NT2/D1 (cell line): ENCODE data around the gene FGD5.
A peak's percentile ranks its signal among the peaks of the same experiment; 100 is the strongest.

ENCODE experiments used
- DNase-seq: peaks from one replicate; pipeline ENCODE4 v3.0.0-alpha.2; 2011; ENCODE audit warnings: low read depth, low spot score
- H3K27me3 ChIP-seq: 2 replicates; pipeline ENCODE4 v1.6.0; 2011; ENCODE audit warnings: mild to moderate bottlenecking; ENCODE audit not compliant: insufficient read length, insufficient read depth
- H3K36me3 ChIP-seq: 2 replicates; pipeline ENCODE4 v1.6.1; 2011; ENCODE audit warnings: mild to moderate bottlenecking, low read length, mixed read lengths; ENCODE audit not compliant: insufficient read depth, insufficient read length
- H3K4me1 ChIP-seq: 2 replicates; pipeline ENCODE4 v1.5.1; 2011; ENCODE audit not compliant: insufficient read depth, insufficient read length
- H3K4me3 ChIP-seq: 2 replicates; pipeline ENCODE4 v1.5.1; 2011; ENCODE audit warnings: low read depth; ENCODE audit not compliant: insufficient read length
- H3K9ac ChIP-seq: 2 replicates; pipeline ENCODE4 v1.6.0; 2011; ENCODE audit warnings: low read depth; ENCODE audit not compliant: insufficient read length
- H3K9me3 ChIP-seq: 2 replicates; pipeline ENCODE4 v1.5.1; 2011; ENCODE audit warnings: mild to moderate bottlenecking, low read length; ENCODE audit not compliant: insufficient read depth
- SUZ12 ChIP-seq: IDR thresholded peaks from 2 replicates; pipeline ENCODE4 v1.6.1; 2011; ENCODE audit not compliant: insufficient read length, insufficient read depth; ENCODE audit errors: extremely low read depth
- YY1 ChIP-seq: IDR thresholded peaks from 2 replicates; pipeline ENCODE4 v1.6.1; 2011; ENCODE audit not compliant: insufficient read length, insufficient read depth
- ZNF274 ChIP-seq: IDR thresholded peaks from 2 replicates; pipeline ENCODE4 v1.6.1; 2011; ENCODE audit warnings: mild to moderate bottlenecking, low read depth, low read length

FGD5 gene

DNA sequence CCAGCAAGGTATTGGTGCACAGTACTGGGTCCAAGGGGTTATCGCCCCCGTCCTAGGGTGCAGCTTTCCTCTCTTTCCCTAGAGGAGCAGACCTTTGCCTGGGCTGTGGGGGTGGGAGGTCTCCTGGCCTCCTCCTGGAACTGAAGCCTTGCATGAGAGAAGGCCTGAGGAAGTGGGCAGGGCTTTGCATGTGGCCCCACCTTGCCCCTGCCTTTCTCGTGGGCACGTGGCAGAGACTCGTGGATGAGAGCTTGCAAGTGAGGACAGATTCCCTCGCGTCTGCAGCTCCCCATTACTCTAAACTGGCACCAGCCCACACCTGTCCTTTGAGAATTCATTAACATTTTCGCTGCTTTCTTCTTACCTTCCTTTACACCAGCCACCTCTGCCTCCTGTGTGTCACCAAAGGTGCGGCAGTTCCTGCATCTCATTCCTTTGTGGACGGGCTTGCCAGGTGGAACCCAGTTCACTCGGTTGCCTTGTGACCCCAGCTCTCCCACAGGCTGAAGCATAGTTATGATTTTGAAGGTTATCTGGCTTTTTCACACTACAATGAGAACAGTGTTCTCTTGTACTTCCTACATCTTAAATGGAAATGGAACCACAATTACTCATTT, 87.7 kb downstream of the FGD5 start:
- H3K4me1 ChIP-seq: peaks cover 3% of the 10 kb centered on the region
- DNase-seq: no peak
- TF ChIP-seq YY1 (no peak), SUZ12 (no peak), ZNF274 (no peak)
- no peak overlapping the region for H3K4me3 ChIP-seq
- H3K36me3 ChIP-seq: peaks cover 35% of the 10 kb centered on the region
- H3K27me3 ChIP-seq: no peaks in the 10 kb centered on the region
- H3K9ac ChIP-seq: peak overlapping the region; percentile 22
- H3K9me3 ChIP-seq: 0 out of 2 replicates have a peak, but pooled peaks cover 10% of the 10 kb centered on the region

DNA sequence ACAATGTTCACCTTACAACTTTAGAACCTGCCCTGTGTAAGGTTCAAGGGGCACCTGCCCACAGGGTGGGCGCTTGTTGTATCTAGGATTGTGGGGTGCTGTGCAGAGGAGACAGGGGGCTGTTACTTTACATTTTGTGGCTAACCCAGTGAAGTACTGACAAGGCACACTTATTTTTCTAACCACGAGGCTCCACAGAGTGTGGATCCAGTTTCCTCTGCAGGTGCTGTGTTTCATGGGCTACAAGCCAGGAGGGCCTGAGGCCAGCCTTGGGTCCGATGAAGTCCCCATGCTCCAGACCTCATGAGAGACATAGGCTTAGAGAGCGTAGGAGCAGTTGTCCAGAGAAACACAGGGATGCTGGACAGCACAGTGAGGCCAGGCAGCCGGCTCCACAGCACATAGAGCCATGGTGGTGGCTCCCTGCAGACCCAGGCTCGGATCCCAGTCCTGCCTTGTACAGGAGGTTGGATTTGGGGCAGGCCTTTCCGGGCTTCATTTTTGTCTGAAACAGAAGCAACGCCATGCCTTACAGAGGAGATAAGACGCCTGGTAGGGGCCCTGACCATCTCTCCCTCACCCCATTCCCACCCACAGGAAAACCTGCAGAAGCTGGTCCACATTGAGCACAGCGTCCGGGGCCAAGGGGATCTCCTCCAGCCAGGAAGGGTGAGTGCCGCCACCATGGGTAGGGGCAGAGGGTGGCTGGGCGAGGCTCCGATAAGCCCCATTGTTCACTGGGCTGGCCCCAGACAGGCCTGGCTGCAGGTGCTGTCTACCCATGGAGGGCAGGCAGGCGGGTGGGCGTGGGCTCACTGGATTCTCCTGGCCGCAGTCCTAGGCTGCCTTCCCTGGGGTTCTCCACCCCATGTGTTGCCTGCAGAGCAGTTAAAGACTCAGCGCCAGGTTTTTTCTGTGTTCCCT, 88.5 kb downstream of the FGD5 start:
- Histone ChIP-seq H3K27me3 (no peaks in the 10 kb centered on the region), H3K36me3 (peaks cover 43% of the 10 kb centered on the region)
- DNase-seq: no peak

GRCh38 chr3:14909250-14909649, 90.5 kb downstream of the FGD5 start:
- Histone ChIP-seq H3K36me3 (peaks cover 40% of the 10 kb centered on the region), H3K9me3 (0 out of 2 replicates have a peak, but pooled peaks cover 10% of the 10 kb centered on the region), H3K9ac (no peak overlapping the region), H3K27me3 (no peaks in the 10 kb centered on the region), H3K4me3 (no peak overlapping the region), H3K4me1 (peaks cover 3% of the 10 kb centered on the region)
- TF ChIP-seq ZNF274 (no peak), SUZ12 (no peak), YY1 (no peak)
- no peak for DNase-seq

More for the DNA sequence above, 88.5 kb downstream of the FGD5 start:
- no peak for TF ChIP-seq YY1
- no peak for TF ChIP-seq ZNF274
- no peak for TF ChIP-seq SUZ12
- Histone ChIP-seq H3K4me1 (peaks cover 3% of the 10 kb centered on the region), H3K9ac (no peak overlapping the region), H3K9me3 (0 out of 2 replicates have a peak, but pooled peaks cover 10% of the 10 kb centered on the region), H3K4me3 (no peak overlapping the region)

DNA sequence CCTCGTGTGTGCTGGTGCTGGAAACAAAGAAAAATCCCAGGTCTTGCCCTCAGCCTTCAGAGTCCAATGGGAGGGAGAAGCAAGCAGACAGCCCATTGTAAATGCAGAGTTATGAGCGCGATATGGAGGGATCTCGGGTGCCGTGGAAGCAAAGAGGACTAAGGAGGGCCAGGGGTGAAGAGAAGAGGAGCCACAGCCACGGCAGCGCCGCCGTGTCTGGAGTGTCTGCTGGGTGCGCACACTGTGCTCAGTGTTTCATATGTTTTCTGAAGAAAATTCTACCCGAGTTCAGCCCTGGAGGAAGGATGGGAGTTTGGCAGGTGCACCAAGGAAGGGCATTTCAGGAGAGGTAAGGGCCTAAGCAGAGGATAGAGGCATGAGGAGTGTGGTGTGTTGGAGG, 92.9 kb downstream of the FGD5 start:
- H3K9me3 ChIP-seq: no peaks in the 10 kb centered on the region
- no peak overlapping the region for H3K4me3 ChIP-seq
- H3K4me1 ChIP-seq: peaks cover 3% of the 10 kb centered on the region
- peaks cover 34% of the 10 kb centered on the region for H3K36me3 ChIP-seq
- H3K9ac ChIP-seq: no peak overlapping the region
- no peaks in the 10 kb centered on the region for H3K27me3 ChIP-seq
- no peak for DNase-seq
- TF ChIP-seq ZNF274: no peak
- TF ChIP-seq YY1: no peak
- no peak for TF ChIP-seq SUZ12

DNA sequence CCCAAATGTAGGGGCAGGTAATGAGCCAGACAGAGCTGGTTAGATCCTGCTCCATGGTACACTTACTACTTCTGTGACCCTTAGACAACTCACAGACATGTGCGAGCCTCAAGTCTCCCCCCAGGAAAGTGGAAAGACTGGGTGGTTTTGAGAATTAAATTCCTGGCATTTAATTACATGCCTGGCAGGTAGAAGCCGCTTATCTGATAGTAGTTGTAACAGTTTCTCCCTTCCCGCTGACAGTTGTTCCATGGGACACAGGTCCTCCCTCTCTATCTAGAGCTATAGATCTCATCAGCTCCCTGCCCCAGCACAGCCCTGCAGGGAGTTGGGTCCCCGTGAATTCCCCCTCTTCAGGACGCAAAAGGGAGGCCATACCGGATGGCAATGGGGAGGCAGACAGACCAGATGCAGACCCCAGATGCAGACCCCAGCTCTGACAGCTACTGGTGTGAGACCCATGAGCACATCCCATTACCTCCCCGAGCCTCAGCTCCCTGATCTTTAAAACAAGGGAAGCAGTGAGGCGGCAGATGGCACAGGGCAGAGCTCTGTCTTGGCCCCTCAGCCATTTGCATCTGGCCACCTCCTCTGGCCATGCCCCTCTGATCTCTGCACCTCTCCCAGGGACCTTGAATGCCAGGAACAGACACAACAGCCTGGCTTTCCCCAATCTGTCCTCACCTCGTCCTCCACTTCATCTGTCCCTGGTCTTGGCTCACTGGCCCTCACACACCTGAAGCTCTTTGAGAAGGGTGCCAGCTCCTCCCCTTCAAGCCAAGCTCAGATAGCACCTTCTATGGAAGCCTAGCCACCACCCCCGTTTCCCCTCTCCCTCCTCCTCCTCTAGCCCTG, 94.5 kb downstream of the FGD5 start:
- H3K4me1 ChIP-seq: no peaks in the 10 kb centered on the region
- DNase-seq: no peak
- TF ChIP-seq ZNF274: no peak
- TF ChIP-seq YY1: no peak
- no peak for TF ChIP-seq SUZ12
- H3K27me3 ChIP-seq: no peaks in the 10 kb centered on the region
- peaks cover 35% of the 10 kb centered on the region for H3K36me3 ChIP-seq
- H3K9me3 ChIP-seq: no peaks in the 10 kb centered on the region
- no peak overlapping the region for H3K9ac ChIP-seq
- H3K4me3 ChIP-seq: no peak overlapping the region

DNA sequence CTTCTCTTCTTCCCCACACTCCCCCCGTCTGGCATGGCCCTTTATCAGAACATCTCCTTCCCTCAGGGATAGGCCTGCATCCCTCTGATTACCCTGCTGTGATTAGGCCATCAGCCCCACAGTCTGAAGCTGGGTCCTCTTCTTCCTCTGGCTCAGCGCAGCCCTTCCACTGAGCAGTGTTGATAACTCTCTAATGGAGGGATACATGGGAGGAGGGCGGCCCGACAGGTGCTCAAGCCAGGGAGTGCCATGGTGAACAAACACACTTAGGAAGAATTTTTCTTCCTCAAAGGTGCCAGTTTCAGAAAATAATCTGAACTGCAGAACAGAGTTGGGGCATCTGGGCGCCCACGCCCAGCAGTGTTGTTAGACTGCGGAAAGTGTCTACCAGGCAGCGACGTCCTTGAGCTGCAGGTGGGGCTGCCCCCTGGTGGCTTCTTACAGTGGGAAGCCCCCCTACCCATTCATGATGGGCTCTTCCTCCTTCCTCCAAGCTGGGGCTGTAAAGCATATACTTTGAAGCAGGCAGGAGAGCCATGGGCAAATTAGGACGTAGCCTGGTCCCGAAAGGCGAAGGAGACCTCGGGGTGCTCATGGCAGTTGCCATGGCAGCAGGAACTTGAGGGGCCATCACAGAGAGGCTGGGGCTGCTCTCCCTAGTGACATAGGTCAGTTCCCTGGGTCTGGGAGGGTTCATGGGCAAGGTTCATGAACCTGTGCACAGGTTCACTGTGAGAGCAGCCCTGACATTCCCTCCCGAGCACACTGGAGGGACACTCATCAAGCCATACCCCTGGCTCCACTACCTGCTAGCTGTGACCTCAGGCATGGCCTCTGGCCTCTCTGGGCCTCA, 95.4 kb downstream of the FGD5 start:
- no peak for DNase-seq
- Histone ChIP-seq H3K4me3 (no peak overlapping the region), H3K9ac (no peak overlapping the region), H3K27me3 (no peaks in the 10 kb centered on the region), H3K9me3 (no peaks in the 10 kb centered on the region), H3K36me3 (peaks cover 36% of the 10 kb centered on the region), H3K4me1 (no peaks in the 10 kb centered on the region)
- TF ChIP-seq YY1 (no peak), ZNF274 (no peak), SUZ12 (no peak)
